SK-N-SH (cell line): ENCODE results near the gene CA6. TPM values are rescaled to one million over a fixed set of nuclear protein-coding genes. Genes with fewer than 3 reads are reported as not detected.

Source experiments
- CTCF ChIA-PET: fragments of 300-600, 350-600 bp; formaldehyde crosslinking; extraction: SDS; loops from one replicate; lab custom pipeline; 2021; lab: Yijun Ruan, JAX
- POLR2A ChIA-PET: fragments of 350-600 bp; sonication (Branson Sonifier 250); formaldehyde crosslinking; extraction: SDS; loops from one replicate; lab custom pipeline; 2020; ENCODE audit warnings: antibody characterized with exemption, inconsistent platforms; lab: Yijun Ruan, JAX
- DNase-seq: peaks from one replicate; pipeline ENCODE4 v3.0.0; 2012
- H2AFZ ChIP-seq: fragments of 200-600 bp; sonication (generic); 2 replicates; pipeline ENCODE4 v1.8.1; 2016; ENCODE audit warnings: antibody characterized with exemption, mild to moderate bottlenecking, low read depth
- H3F3A ChIP-seq: fragments of 200-600 bp; sonication (generic); replicated peaks from 2 replicates; pipeline ENCODE3; 2016; ENCODE audit warnings: antibody characterized with exemption, mild to moderate bottlenecking; ENCODE audit not compliant: insufficient read depth
- H3K27ac ChIP-seq, 2 experiments: fragments of 200-500 bp in 1 of 2; fragments of 200-600 bp in 1 of 2; sonication (Bioruptor generic) in 1 of 2; sonication (generic), shearing (Covaris generic) in 1 of 2; 2 replicates each; pipeline versions ENCODE4 v1.5.1 to v1.6.1; 2014 to 2016; ENCODE audit warnings: low read depth in 2 of 2, inconsistent platforms in 1 of 2, low read length in 1 of 2, mild to moderate bottlenecking in 1 of 2, mixed read lengths in 1 of 2
- H3K27me3 ChIP-seq: fragments of 200-600 bp; sonication (generic), shearing (Covaris generic); 2 replicates; pipeline ENCODE4 v1.6.1; 2016; ENCODE audit warnings: mixed run types; ENCODE audit not compliant: insufficient read depth
- H3K36me3 ChIP-seq, 2 experiments: fragments of 200-500 bp in 1 of 2; fragments of 200-600 bp in 1 of 2; sonication (Bioruptor generic) in 1 of 2; sonication (generic) in 1 of 2; replicated peaks in 1 of 2; 2 replicates each; pipeline versions ENCODE3 to v1.5.1; 2014 to 2016; ENCODE audit warnings: low read length in 1 of 2, mild to moderate bottlenecking in 1 of 2; ENCODE audit not compliant: insufficient read depth in 2 of 2, control insufficient read depth in 1 of 2
- H3K4me1 ChIP-seq, 2 experiments: fragments of 200-500 bp in 1 of 2; fragments of 200-600 bp in 1 of 2; sonication (Bioruptor generic) in 1 of 2; sonication (generic), shearing (Covaris generic) in 1 of 2; 2 replicates each; pipeline versions ENCODE4 v1.5.1 to v1.6.1; 2014 to 2016; ENCODE audit warnings: low read depth in 1 of 2, low read length in 1 of 2, mixed run types in 1 of 2; ENCODE audit not compliant: insufficient read depth in 2 of 2, control insufficient read depth in 1 of 2
- H3K4me2 ChIP-seq: fragments of 200-600 bp; sonication (generic), shearing (Covaris generic); 2 replicates; pipeline ENCODE4 v1.6.1; 2017; ENCODE audit warnings: mixed run types
- H3K4me3 ChIP-seq, 2 experiments: fragments of 200-500 bp in 1 of 2; fragments of 200-600 bp in 1 of 2; sonication (Bioruptor generic) in 1 of 2; sonication (generic), shearing (Covaris generic) in 1 of 2; 2 replicates each; pipeline versions ENCODE4 v1.5.1 to v1.8.1; 2014 to 2016; ENCODE audit warnings: low read depth in 2 of 2, inconsistent platforms in 1 of 2, low read length in 1 of 2, mild to moderate bottlenecking in 1 of 2, mixed read lengths in 1 of 2, moderate library complexity in 1 of 2
- H3K79me2 ChIP-seq: fragments of 200-600 bp; sonication (generic); 2 replicates; pipeline ENCODE4 v1.8.1; 2017; ENCODE audit warnings: mild to moderate bottlenecking; ENCODE audit not compliant: insufficient read depth
- H3K9ac ChIP-seq: fragments of 200-600 bp; sonication (generic); 2 replicates; pipeline ENCODE4 v1.6.1; 2017; ENCODE audit warnings: mixed run types
- H3K9me2 ChIP-seq: fragments of 200-600 bp; sonication (generic); 2 replicates; pipeline ENCODE4 v1.6.1; 2017; ENCODE audit warnings: mixed run types
- H3K9me3 ChIP-seq: fragments of 200-600 bp; sonication (generic); 2 replicates; pipeline ENCODE4 v1.6.1; 2017; ENCODE audit warnings: mixed run types, mild to moderate bottlenecking, moderate library complexity
- H4K20me1 ChIP-seq: fragments of 200-600 bp; sonication (generic); 2 replicates; pipeline ENCODE4 v1.6.1; 2017; ENCODE audit warnings: mild to moderate bottlenecking, mixed run types; ENCODE audit not compliant: insufficient read depth
- EZH2phosphoT487 ChIP-seq: fragments of 200-600 bp; sonication (generic); IDR thresholded peaks from 2 replicates; pipeline ENCODE4 v1.6.1; 2017; ENCODE audit warnings: low read depth, mixed run types, mild to moderate bottlenecking, antibody characterized with exemption, moderate library complexity, borderline replicate concordance
- FOXJ3 ChIP-seq: sonication (generic); formaldehyde crosslinking; IDR thresholded peaks from 2 replicates; pipeline ENCODE4 v1.5.1; 2020; ENCODE audit warnings: mild to moderate bottlenecking, missing genetic modification reagents
- JUND ChIP-seq: IDR thresholded peaks from 2 replicates; pipeline ENCODE4 v1.4.0; 2012
- NFIC ChIP-seq: IDR thresholded peaks from 2 replicates; pipeline ENCODE4 v1.4.0; 2012; ENCODE audit warnings: borderline replicate concordance
- NRF1 ChIP-seq: IDR thresholded peaks from 2 replicates; pipeline ENCODE4 v1.6.1; 2012; ENCODE audit warnings: low read depth, mild to moderate bottlenecking, low read length
- POLR2AphosphoS5 ChIP-seq: IDR thresholded peaks from 2 replicates; pipeline ENCODE4 v1.6.1; 2012; ENCODE audit warnings: low read depth, low read length
- RAD21 ChIP-seq: IDR thresholded peaks from 2 replicates; pipeline ENCODE4 v1.6.1; 2012; ENCODE audit warnings: mild to moderate bottlenecking, low read length
- RCOR1 ChIP-seq: fragments of 150-350 bp; IDR thresholded peaks from 2 replicates; pipeline ENCODE4 v1.6.1; 2017; ENCODE audit warnings: antibody characterized with exemption, low read length
- RFX5 ChIP-seq: IDR thresholded peaks from 2 replicates; pipeline ENCODE4 v1.6.1; 2012; ENCODE audit warnings: mild to moderate bottlenecking, improper control_type of control experiment, low read length
- SIN3A ChIP-seq: IDR thresholded peaks from 2 replicates; pipeline ENCODE4 v1.6.1; 2012; ENCODE audit warnings: low read depth, mild to moderate bottlenecking, low read length, moderate library complexity, borderline replicate concordance
- SMC3 ChIP-seq: IDR thresholded peaks from 2 replicates; pipeline ENCODE4 v1.6.1; 2012; ENCODE audit warnings: low read depth, low read length, improper control_type of control experiment
- TAF1 ChIP-seq: IDR thresholded peaks from 2 replicates; pipeline ENCODE4 v1.6.1; 2012; ENCODE audit warnings: low read depth, mild to moderate bottlenecking, low read length, moderate library complexity, borderline replicate concordance
- TCF12 ChIP-seq: IDR thresholded peaks from 2 replicates; pipeline ENCODE4 v1.4.0; 2012
- WGBS: methylation state at CpG from one replicate; pipeline ENCODE4 v1.1.6; 2017; ENCODE audit warnings: low lambda C conversion rate; 5-methylcytosine and 5-hydroxymethylcytosine counted together
- polyA plus RNA-seq, 3 experiments: library from polyadenylated mRNA; depleted of rRNA; stranded (reverse); fragments of >200 nt; gene quantifications; 2 replicates each; pipeline ENCODE4 v1.2.3, GENCODE V29; 2012

Gene CA6
- polyA plus RNA-seq, 1 of the 3 experiments (the other 2 are of a cell fraction), result not detected

DNA sequence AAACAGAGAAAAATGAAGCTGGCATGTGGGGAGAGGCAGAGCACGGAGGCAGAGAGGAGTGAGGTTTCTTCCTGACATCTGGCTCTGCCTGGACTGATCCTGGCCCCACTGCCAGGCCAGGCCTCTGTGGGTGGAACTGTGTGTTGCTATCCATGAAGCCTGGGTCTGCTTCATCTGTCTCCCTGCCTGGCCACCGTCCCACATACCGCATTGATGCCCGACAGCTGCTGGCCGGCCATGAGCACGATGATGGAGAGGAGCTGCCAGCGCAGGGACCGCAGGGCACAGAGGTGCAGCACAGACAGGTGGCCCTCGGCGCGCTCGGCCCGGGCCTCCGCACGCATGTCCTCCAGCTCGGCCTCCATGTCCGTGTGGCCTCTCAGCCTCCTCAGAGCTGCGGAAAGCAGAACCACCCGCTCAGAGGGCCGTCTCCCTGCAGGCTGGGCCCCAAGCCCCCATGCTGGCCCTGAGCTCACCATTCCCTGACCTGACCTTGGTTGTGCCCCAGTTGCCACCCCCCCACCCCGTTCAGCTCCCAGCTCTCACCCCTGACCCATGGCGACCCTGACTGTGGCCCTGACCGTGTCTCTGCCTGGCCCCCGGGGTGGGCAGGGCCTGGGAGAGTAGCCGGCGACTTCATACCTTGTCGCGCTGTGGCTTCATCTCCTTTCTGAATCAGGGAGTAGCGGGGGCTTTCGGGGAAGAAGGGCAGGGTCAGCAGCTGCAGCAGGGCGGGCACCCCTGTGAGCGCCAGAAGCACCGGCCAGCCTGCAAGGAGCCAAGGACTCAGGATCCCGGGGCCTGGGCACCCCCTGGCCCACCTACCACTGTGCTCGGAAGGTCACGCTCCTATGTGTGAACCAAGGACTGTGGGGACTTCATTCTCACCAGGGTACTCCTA lies 69.1 kb downstream of the CA6 start:
- Histone ChIP-seq H3K4me1 (no peaks in the 10 kb centered on the region), H3K4me3 (no peak overlapping the region), H3K9ac (no peak overlapping the region), H2AFZ (no peak overlapping the region), H3K27ac (no peak overlapping the region), H3K27me3 (no peaks in the 10 kb centered on the region), H3K9me2 (no peaks in the 10 kb centered on the region), H3K36me3 (no peaks in the 10 kb centered on the region), H3F3A (no peaks in the 10 kb centered on the region), H3K79me2 (no peaks in the 10 kb centered on the region), H3K9me3 (no peaks in the 10 kb centered on the region)
- DNase-seq, result no peak
- POLR2A ChIA-PET, result no interaction called here
- CTCF ChIA-PET, result interaction anchor here (0.6 to 1.9 kb wide), 6 partner anchors 10 to 390 kb away, joined by 4 to 8 read pairs (median 5); no protein-coding TSS in a partner anchor
- WGBS, result 81% methylated on average over 30 of the region's 36 CpGs
- TF ChIP-seq NRF1 (no peak), RAD21 (no peak), SIN3A (no peak), TCF12 (no peak), RCOR1 (no peak), EZH2phosphoT487 (no peak)
- TF ChIP-seq, all 33 proteins: peak for 0
- Histone ChIP-seq H3K4me2 (no peak overlapping the region), H4K20me1 (no peaks in the 10 kb centered on the region)

DNA sequence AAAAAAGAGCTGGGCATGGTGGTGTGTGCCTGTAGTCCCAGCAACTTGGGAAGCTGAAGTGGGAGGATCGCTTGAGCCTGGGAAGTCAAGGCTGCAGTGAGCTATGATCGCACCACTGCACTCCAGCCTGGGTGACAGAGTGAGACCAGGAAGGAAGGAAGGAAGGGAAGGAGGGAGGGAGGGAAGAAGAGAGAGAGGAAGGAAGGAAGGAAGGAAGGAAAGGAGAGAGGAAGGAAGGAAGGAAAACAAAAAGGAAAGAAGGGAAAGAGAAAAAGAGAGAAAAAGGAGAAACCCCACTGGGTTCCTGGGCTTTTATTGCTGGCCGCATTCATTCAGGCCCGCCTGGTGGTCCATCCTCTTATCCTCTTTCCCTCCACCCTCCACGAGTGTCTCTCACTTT lies 70.8 kb downstream of the CA6 start:
- whole genome bisulfite sequencing, result 77% methylated on average over 5 of the region's 5 CpGs
- Histone ChIP-seq H3F3A (no peaks in the 10 kb centered on the region), H3K4me1 (no peaks in the 10 kb centered on the region), H2AFZ (no peak overlapping the region), H3K4me2 (no peak overlapping the region), H3K9me3 (no peaks in the 10 kb centered on the region), H4K20me1 (no peaks in the 10 kb centered on the region), H3K9ac (no peak overlapping the region), H3K36me3 (no peaks in the 10 kb centered on the region), H3K27me3 (no peaks in the 10 kb centered on the region), H3K9me2 (no peaks in the 10 kb centered on the region), H3K79me2 (no peaks in the 10 kb centered on the region), H3K4me3 (no peak overlapping the region), H3K27ac (no peak overlapping the region)
- CTCF ChIA-PET, result interaction anchor here (1.9 kb wide), 1 partner anchor 11 kb away, joined by 5 read pairs; no protein-coding TSS in a partner anchor
- no peak for DNase-seq
- POLR2A ChIA-PET, result no interaction called here
- TF ChIP-seq FOXJ3 (CRISPR knock-in tag), result no peak
- no peak for TF ChIP-seq TAF1
- no peak for TF ChIP-seq SMC3
- TF ChIP-seq NFIC, result no peak
- TF ChIP-seq POLR2AphosphoS5, result no peak
- no peak for TF ChIP-seq NRF1
- TF ChIP-seq RFX5, result no peak
- TF ChIP-seq JUND, result no peak
- no peak for TF ChIP-seq RAD21
